HFF-Myc (cell line): ENCODE data around the gene C2orf49.

Experiments used
- DNase-seq: peaks from one replicate; pipeline ENCODE4 v3.0.0-alpha.2; 2011; ENCODE audit warnings: low read depth; ENCODE audit errors: extremely low read depth
- H3K4me3 ChIP-seq: replicated peaks from 2 replicates; pipeline ENCODE4 v1.5.1; 2011; ENCODE audit warnings: low read depth, mild to moderate bottlenecking, control low read depth, low read length
- CTCF ChIP-seq: IDR thresholded peaks from 2 replicates; pipeline ENCODE4 v1.5.1; 2012; ENCODE audit warnings: mild to moderate bottlenecking, low read depth, low read length, control low read depth; ENCODE audit errors: missing control alignments

C2orf49 gene

GRCh38 chr2:105335469-105335868 is 1.9 kb upstream of the C2orf49 start:
- no peak overlapping the region for H3K4me3 ChIP-seq
- no peak for TF ChIP-seq CTCF
- DNase-seq, result no peak

GRCh38 chr2:105336786-105337121 is 586 bp upstream of the C2orf49 start:
- no peak for DNase-seq
- peak overlapping the region; percentile 88 for H3K4me3 ChIP-seq
- TF ChIP-seq CTCF, result no peak

GRCh38 chr2:105338020-105338385 is 663 bp downstream of the C2orf49 start:
- peak overlapping the region; percentile 88 for H3K4me3 ChIP-seq
- DNase-seq, result no peak
- no peak for TF ChIP-seq CTCF

- H3K4me3 ChIP-seq, result peak overlapping the region; percentile 88; the same call in 1 of the 2 replicates
- TF ChIP-seq CTCF, result no peak
Observed at GRCh38 chr2:105339414-105339813, 2.1 kb downstream of the C2orf49 start.

GRCh38 chr2:105344704-105345345 is 7.5 kb downstream of the C2orf49 start:
- TF ChIP-seq CTCF, result no peak
- no peak overlapping the region for H3K4me3 ChIP-seq
- no peak for DNase-seq

More at GRCh38 chr2:105339414-105339813, 2.1 kb downstream of the C2orf49 start:
- DNase-seq, result no peak

GRCh38 chr2:105357122-105357521 is 19.8 kb downstream of the C2orf49 start:
- TF ChIP-seq CTCF, result no peak
- DNase-seq, result no peak
- H3K4me3 ChIP-seq, result no peak overlapping the region

- no peak overlapping the region for H3K4me3 ChIP-seq
- DNase-seq, result no peak
- no peak for TF ChIP-seq CTCF
Observed at GRCh38 chr2:105358593-105358992, 21.3 kb downstream of the C2orf49 start.
